Measurements from ENCODE around the gene USP25.

USP25 gene

GRCh38 chr21:15743593-15743992 lies 13.8 kb downstream of the USP25 start:
- TF ChIP-seq ISL1 (CRISPR knock-in tag; IDR thresholded peaks at IDR 0.05) (no peak), ZFP3 (CRISPR knock-in tag; IDR thresholded peaks at IDR 0.05) (no peak), ZC3H10 (CRISPR knock-in tag; IDR thresholded peaks at IDR 0.05) (no peak)
- ATAC-seq, result no peak

- ATAC-seq, result no peak
- TF ChIP-seq ZFP3 (CRISPR knock-in tag; IDR thresholded peaks at IDR 0.05), result no peak
- no peak for TF ChIP-seq ARNTL (CRISPR knock-in tag; IDR thresholded peaks at IDR 0.05; ENCODE audit: borderline replicate concordance, low read depth)
- no peak for TF ChIP-seq PATZ1 (CRISPR knock-in tag; IDR thresholded peaks at IDR 0.05; ENCODE audit: borderline replicate concordance)
- TF ChIP-seq TOX (CRISPR knock-in tag; IDR thresholded peaks at IDR 0.05; ENCODE audit: borderline replicate concordance), result no peak
- no peak for TF ChIP-seq POU6F1 (CRISPR knock-in tag; IDR thresholded peaks at IDR 0.05; ENCODE audit: borderline replicate concordance, low read depth)
- no peak for TF ChIP-seq ESRRG (CRISPR knock-in tag; IDR thresholded peaks at IDR 0.05)
- TF ChIP-seq ZC3H10 (CRISPR knock-in tag; IDR thresholded peaks at IDR 0.05), result no peak
- TF ChIP-seq ZNF70 (CRISPR knock-in tag; IDR thresholded peaks at IDR 0.05), result no peak
- TF ChIP-seq ISL1 (CRISPR knock-in tag; IDR thresholded peaks at IDR 0.05), result no peak
- no peak for TF ChIP-seq TCF4 (CRISPR knock-in tag; IDR thresholded peaks at IDR 0.05; ENCODE audit: borderline replicate concordance)
- TF ChIP-seq BACH2 (CRISPR knock-in tag; IDR thresholded peaks at IDR 0.05; ENCODE audit: borderline replicate concordance), result no peak
- no peak for TF ChIP-seq CSRNP3 (CRISPR knock-in tag; IDR thresholded peaks at IDR 0.05)
- TF ChIP-seq PPARA (CRISPR knock-in tag; IDR thresholded peaks at IDR 0.05; ENCODE audit: borderline replicate concordance), result no peak
- TF ChIP-seq SNAI2 (CRISPR knock-in tag; IDR thresholded peaks at IDR 0.05), result no peak
These were observed 15.1 kb downstream of the USP25 start for GRCh38 chr21:15744926-15745325.

GRCh38 chr21:15748586-15748985 lies 18.8 kb downstream of the USP25 start:
- no peak for ATAC-seq
- TF ChIP-seq ARNTL (CRISPR knock-in tag; IDR thresholded peaks at IDR 0.05; ENCODE audit: borderline replicate concordance, low read depth) (no peak), PPARA (CRISPR knock-in tag; IDR thresholded peaks at IDR 0.05; ENCODE audit: borderline replicate concordance) (no peak), GLIS3 (CRISPR knock-in tag; IDR thresholded peaks at IDR 0.05) (no peak), CSRNP3 (CRISPR knock-in tag; IDR thresholded peaks at IDR 0.05) (no peak), TCF4 (CRISPR knock-in tag; IDR thresholded peaks at IDR 0.05; ENCODE audit: borderline replicate concordance) (no peak), ZNF565 (CRISPR knock-in tag; conservative IDR thresholded peaks at IDR 0.05; ENCODE audit: low read depth) (no peak), ZFP30 (CRISPR knock-in tag; IDR thresholded peaks at IDR 0.05) (no peak)

- peak; percentile 19; the same call in 1 of the 3 replicates for ATAC-seq
- TF ChIP-seq ZC3H10 (CRISPR knock-in tag; IDR thresholded peaks at IDR 0.05) (no peak), PPARA (CRISPR knock-in tag; IDR thresholded peaks at IDR 0.05; ENCODE audit: borderline replicate concordance) (no peak), ISL1 (CRISPR knock-in tag; IDR thresholded peaks at IDR 0.05) (no peak), CREB5 (CRISPR knock-in tag; IDR thresholded peaks at IDR 0.05; ENCODE audit: low read depth) (no peak), CSDC2 (CRISPR knock-in tag; IDR thresholded peaks at IDR 0.05) (no peak), ZNF8 (CRISPR knock-in tag; IDR thresholded peaks at IDR 0.05) (no peak), RARB (CRISPR knock-in tag; IDR thresholded peaks at IDR 0.05) (no peak), GLIS3 (CRISPR knock-in tag; IDR thresholded peaks at IDR 0.05) (no peak), BACH2 (CRISPR knock-in tag; IDR thresholded peaks at IDR 0.05; ENCODE audit: borderline replicate concordance) (no peak), TSHZ2 (CRISPR knock-in tag; IDR thresholded peaks at IDR 0.05) (no peak), POU6F1 (CRISPR knock-in tag; IDR thresholded peaks at IDR 0.05; ENCODE audit: borderline replicate concordance, low read depth) (no peak), ZNF565 (CRISPR knock-in tag; conservative IDR thresholded peaks at IDR 0.05; ENCODE audit: low read depth) (no peak), SNAI2 (CRISPR knock-in tag; IDR thresholded peaks at IDR 0.05) (no peak)
These were observed 19.5 kb downstream of the USP25 start for GRCh38 chr21:15749082-15749860.
